Esophagus squamous epithelium (tissue), 5 donors: Measurements from ENCODE around the gene ZBTB2. TPM values are rescaled to one million over a fixed set of nuclear protein-coding genes. Genes with fewer than 3 reads are reported as not detected.
"Not testable (repeated sequence)": the region's sequence is repeated elsewhere in the genome, so short reads cannot be mapped to it uniquely, and the experiment has no call there.

Source experiments
- DNase-seq: peaks from one replicate; lab custom pipeline; 2025; lab: John Stamatoyannopoulos, UW
- H3K27ac ChIP-seq, 4 donors: fragments of 200-600 bp; sonication (generic); one replicate each; pipeline ENCODE4 v1.5.1; 2016 to 2019; ENCODE audit warnings: mild to moderate bottlenecking in 1 of 4
- H3K27me3 ChIP-seq, 4 donors: fragments of 200-600 bp; sonication (generic); 1 replicate in 3 of 4; 2 replicates in 1 of 4; pipeline versions ENCODE4 v1.5.1 to v1.6.0; 2017 to 2021; ENCODE audit warnings: antibody characterized with exemption in 1 of 4
- H3K36me3 ChIP-seq, 3 donors: fragments of 200-600 bp; sonication (generic); one replicate each; pipeline ENCODE4 v1.5.1; 2016 to 2019
- H3K4me1 ChIP-seq, 3 donors: fragments of 200-600 bp; sonication (generic); one replicate each; pipeline ENCODE4 v1.5.1; 2017 to 2019
- H3K4me3 ChIP-seq, 4 donors: fragments of 200-600 bp; sonication (generic); 1 replicate in 3 of 4; 2 replicates in 1 of 4; pipeline ENCODE4 v1.5.1; 2016 to 2019; ENCODE audit warnings: mild to moderate bottlenecking in 2 of 4, moderate library complexity in 1 of 4
- H3K9me3 ChIP-seq, 3 donors: fragments of 200-600 bp; sonication (generic); one replicate each; pipeline ENCODE4 v1.5.1; 2016 to 2019
- CTCF ChIP-seq, 6 experiments: fragments of 450-650 bp in 4 of 6; fragments of 200-600 bp in 2 of 6; sonication (generic) in 2 of 6; IDR thresholded peaks; one replicate each; pipeline ENCODE4 v1.5.1; 2016 to 2019; ENCODE audit warnings: antibody characterized with exemption in 6 of 6, mild to moderate bottlenecking in 4 of 6, moderate library complexity in 4 of 6
- POLR2A ChIP-seq, 4 donors: fragments of 450-650 bp; IDR thresholded peaks; one replicate each; pipeline ENCODE4 v1.6.1; 2017; ENCODE audit warnings: antibody characterized with exemption in 4 of 4, mild to moderate bottlenecking in 4 of 4, moderate library complexity in 3 of 4
- WGBS, 2 donors: methylation state at CpG; one replicate each; pipeline ENCODE4 v1.1.5; 2018; 5-methylcytosine and 5-hydroxymethylcytosine counted together
- intact Hi-C: fragments of 100-400 bp; cut with DNase I; formaldehyde crosslinking; loops from one replicate; pipeline ENCODE4 v1.15.0; 2022
- total RNA-seq, 4 donors: library from RNA; depleted of rRNA; stranded (reverse); fragments of >200 nt; gene quantifications; one replicate each; pipeline ENCODE4 v1.1.0, GENCODE V29; 2016
- donor health status: DM: yes; HTN: yes; CAD: no.

The ZBTB2 gene
- total RNA-seq, 4 donors from 2014 or later, result 4.2 to 11.3 (median 7.4) TPM

- peaks cover 0 to 41% (median 8%) of the 10 kb centered on the region in 3 donors for H3K4me1 ChIP-seq
- DNase-seq, result no peak
- H3K9me3 ChIP-seq, result no peaks in the 10 kb centered on the region
- TF ChIP-seq POLR2A (IDR thresholded peaks at IDR 0.05) (no peak), CTCF (IDR thresholded peaks at IDR 0.05) (no peak)
- no peak overlapping the region for H3K4me3 ChIP-seq
- H3K27ac ChIP-seq, result no peak overlapping the region
- H3K36me3 ChIP-seq, result peaks cover 0 to 14% (median 0%) of the 10 kb centered on the region in 3 donors
- intact Hi-C loops, result no loop called here
- 60 to 67% methylated on average over 1 of the region's 1 CpG for WGBS, 2 donors
- no peaks in the 10 kb centered on the region for H3K27me3 ChIP-seq
Observed at GRCh38 chr6:151385177-151385576, 6.2 kb downstream of the ZBTB2 start.

GRCh38 chr6:151384151-151384550 is 7.2 kb downstream of the ZBTB2 start:
- Histone ChIP-seq H3K9me3 (no peaks in the 10 kb centered on the region), H3K36me3 (peaks cover 0 to 14% (median 0%) of the 10 kb centered on the region in 3 donors), H3K27me3 (no peaks in the 10 kb centered on the region), H3K4me3 (no peak overlapping the region), H3K4me1 (peaks cover 0 to 36% (median 8%) of the 10 kb centered on the region in 3 donors), H3K27ac (no peak overlapping the region)
- no peak for TF ChIP-seq POLR2A (IDR thresholded peaks at IDR 0.05)
- no peak for TF ChIP-seq CTCF (IDR thresholded peaks at IDR 0.05)
- WGBS, 2 donors, result 78 to 99% methylated on average over 5 of the region's 5 CpGs
- DNase-seq, result no peak
- intact Hi-C loops, result no loop called here

DNA sequence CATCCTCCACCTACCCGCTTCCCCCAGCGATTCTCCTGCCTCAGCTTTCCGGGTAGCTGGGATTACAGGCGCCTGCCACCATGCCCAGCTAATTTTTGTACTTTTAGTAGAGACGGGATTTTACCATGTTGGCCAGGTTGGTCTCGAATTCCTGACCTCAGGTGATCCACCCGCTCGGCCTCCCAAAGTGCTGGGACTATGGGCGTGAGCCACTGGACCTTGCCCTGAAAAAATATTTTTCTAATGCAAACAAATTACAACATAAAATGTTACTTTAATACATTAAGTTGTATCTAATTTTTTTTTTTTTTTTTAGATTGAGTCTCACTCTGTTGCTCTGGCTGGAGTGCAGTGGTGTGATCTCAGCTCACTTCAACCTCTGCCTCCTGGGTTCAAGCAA is 8.7 kb downstream of the ZBTB2 start:
- intact Hi-C loops, H3K4me3 ChIP-seq, H3K27ac ChIP-seq, H3K27me3 ChIP-seq, H3K9me3 ChIP-seq, DNase-seq: not testable (repeated sequence)
- H3K4me1 ChIP-seq, result peaks cover 0 to 21% (median 0%) of the 10 kb centered on the region in 3 donors
- H3K36me3 ChIP-seq, result peaks cover 0 to 14% (median 0%) of the 10 kb centered on the region in 3 donors
- WGBS, 2 donors, result 92 to 100% methylated on average over 7 to 9 of the region's 9 CpGs

DNA sequence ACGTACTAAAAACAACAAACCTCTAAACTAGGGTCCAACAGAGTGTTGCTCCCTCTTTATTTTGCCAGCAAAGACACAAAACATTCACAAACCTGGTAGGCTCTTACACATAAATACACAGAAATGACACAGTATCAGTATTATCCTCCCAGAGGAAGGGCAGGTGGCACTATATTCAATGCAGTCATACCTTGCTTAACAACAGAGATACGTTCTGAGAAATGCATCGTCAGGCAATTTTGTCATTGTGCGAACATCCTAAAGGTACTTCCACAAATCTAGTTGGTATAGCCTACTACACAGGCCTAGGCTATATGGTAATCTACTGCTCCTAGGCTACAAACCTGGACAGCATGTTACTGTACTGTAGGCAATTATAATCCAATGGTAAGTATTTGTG is 9.6 kb downstream of the ZBTB2 start:
- WGBS, 2 donors, result 80 to 89% methylated on average over 4 of the region's 4 CpGs
- Histone ChIP-seq H3K9me3 (no peaks in the 10 kb centered on the region), H3K36me3 (peaks cover 0 to 14% (median 0%) of the 10 kb centered on the region in 3 donors), H3K27me3 (no peaks in the 10 kb centered on the region), H3K27ac (no peak overlapping the region), H3K4me1 (peaks cover 0 to 20% (median 0%) of the 10 kb centered on the region in 3 donors), H3K4me3 (no peak overlapping the region)
- intact Hi-C loops, result no loop called here
- TF ChIP-seq POLR2A (IDR thresholded peaks at IDR 0.05) (no peak), CTCF (IDR thresholded peaks at IDR 0.05) (no peak)
- DNase-seq, result no peak

DNA sequence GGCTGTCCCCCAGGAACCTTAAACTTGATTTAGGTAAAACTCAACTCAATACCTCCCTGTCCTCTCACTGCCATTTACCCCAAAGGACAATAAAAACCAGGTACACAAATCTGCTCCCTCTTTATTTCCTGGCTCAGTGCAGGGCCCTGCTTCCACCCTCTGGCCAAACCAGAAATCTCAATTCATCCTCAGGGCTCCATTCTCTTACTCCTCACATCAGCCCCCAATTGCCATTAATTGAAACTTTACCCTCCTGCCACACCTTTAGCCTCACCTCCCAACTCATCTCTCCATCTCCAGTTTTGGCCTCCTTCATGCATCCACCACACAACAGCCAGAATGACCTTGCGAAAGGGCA is 10.5 kb downstream of the ZBTB2 start:
- H3K36me3 ChIP-seq, result peaks cover 0 to 14% (median 0%) of the 10 kb centered on the region in 3 donors
- H3K4me3 ChIP-seq, result no peak overlapping the region
- TF ChIP-seq POLR2A (IDR thresholded peaks at IDR 0.05) (no peak), CTCF (IDR thresholded peaks at IDR 0.05) (no peak)
- no peak for DNase-seq
- intact Hi-C loops, result no loop called here
- WGBS, 2 donors, result 90 to 100% methylated on average over 1 of the region's 1 CpG
- peaks cover 0 to 23% (median 0%) of the 10 kb centered on the region in 3 donors for H3K4me1 ChIP-seq
- no peaks in the 10 kb centered on the region for H3K27me3 ChIP-seq
- H3K9me3 ChIP-seq, result no peaks in the 10 kb centered on the region
- peak overlapping the region in 2 of 4 donors; percentile 42 to 50 for H3K27ac ChIP-seq
